Stimulated activated CD4-positive, alpha-beta T cell treated with anti-CD3 and anti-CD28 coated beads, Interleukin-12 subunit alpha, Interleukin-12 subunit beta, amount 100 ng/mL, for 48 hours (primary cell): ENCODE data around the gene TIMP3.
"Not testable (repeated sequence)": the region's sequence is repeated elsewhere in the genome, so short reads cannot be mapped to it uniquely, and the experiment has no call there.

Experiments
- DNase-seq, 3 donors: peaks; one replicate each; pipeline ENCODE4 v3.0.0-alpha.2; 2020; ENCODE audit warnings: low read depth in 2 of 3, low spot score in 1 of 3

TIMP3 gene

DNA sequence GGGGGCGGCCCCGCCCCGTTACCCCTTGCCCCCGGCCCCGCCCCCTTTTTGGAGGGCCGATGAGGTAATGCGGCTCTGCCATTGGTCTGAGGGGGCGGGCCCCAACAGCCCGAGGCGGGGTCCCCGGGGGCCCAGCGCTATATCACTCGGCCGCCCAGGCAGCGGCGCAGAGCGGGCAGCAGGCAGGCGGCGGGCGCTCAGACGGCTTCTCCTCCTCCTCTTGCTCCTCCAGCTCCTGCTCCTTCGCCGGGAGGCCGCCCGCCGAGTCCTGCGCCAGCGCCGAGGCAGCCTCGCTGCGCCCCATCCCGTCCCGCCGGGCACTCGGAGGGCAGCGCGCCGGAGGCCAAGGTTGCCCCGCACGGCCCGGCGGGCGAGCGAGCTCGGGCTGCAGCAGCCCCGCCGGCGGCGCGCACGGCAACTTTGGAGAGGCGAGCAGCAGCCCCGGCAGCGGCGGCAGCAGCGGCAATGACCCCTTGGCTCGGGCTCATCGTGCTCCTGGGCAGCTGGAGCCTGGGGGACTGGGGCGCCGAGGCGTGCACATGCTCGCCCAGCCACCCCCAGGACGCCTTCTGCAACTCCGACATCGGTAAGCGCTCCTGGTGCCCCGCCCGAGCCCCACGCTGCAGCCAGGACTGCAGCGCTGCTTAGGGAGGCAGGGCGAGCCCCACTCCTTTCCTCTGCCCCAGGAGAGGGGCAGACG is at the start of gene TIMP3:
Gene TIMP3, plus strand, starts transcription at position 169 of the 700 bp plus-strand sequence. Its CDS starts 297 bp downstream, at position 466.
- no peak for DNase-seq

DNA sequence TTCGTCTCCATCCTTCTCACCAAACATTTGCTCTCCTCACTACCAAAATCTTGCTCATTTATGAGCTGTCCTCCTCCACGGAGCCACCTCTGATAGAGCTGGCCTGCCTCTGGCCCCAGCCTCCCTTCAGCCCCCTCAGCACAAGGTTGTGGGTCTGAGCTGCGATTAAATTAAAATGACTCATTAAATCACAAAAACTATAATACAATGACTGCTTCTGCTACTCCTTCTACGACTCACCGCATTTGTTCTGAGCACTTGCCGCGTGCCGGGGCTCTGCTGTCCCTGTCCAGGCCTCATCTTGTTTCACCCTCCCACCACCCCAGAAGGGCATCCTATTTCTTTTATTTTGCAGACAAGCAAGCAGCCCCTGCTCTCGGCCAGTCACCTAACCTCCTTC is 49.2 kb upstream of the TIMP3 start:
- no peak for DNase-seq

DNA sequence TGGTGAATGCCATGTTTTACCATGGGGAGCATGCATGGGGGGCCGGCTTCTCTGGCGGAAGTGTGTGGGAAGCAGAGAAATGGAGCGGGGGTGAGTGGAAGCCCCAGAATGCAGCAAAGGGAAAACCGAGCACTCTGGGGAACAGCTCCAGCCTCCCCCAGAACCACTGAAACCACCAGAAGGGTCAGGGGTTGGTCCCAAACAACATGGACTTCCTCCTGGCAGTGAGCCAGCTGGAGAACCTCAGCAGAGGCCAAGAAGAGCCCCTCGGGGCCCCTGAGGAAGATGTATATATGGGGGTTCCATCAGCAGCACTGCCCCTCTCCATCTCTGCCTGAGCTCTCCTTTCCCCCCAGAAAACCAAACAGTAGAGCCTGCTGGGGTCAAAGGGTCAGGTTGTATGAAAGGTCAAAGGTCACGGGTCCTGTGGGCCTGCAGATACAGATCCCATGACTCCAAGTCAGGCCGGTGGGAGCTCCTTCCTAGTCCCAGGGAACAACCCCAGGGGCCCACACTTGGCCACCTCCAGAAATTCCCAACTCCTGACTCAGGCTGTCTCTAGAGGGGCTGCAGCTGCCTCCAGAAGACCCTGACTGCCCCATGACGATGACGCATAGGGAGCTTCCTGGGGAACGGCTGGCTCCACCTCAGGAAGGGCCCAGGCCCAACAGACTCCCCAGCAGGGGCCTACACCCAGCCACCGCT is 48.5 kb upstream of the TIMP3 start:
- DNase-seq: no peak

DNA sequence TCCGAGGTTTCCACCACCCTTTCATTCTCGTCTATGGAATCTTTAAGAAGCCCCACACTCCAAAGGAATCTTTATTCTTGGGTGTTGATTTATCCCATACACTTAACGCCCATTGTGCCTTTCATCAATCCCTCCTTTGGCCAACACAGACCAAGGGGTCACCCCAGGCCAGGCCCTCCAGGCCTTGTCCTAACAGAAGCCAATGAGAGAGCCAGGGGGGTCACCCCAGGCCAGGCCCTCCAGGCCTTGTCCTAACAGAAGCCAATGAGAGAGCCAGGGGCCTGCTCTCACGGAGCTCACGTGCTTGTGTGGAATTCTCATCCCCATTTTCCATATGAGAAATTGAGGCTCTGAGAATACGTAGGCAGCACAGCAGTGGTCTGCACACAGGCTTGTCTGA is 47.9 kb upstream of the TIMP3 start:
- no peak for DNase-seq

DNA sequence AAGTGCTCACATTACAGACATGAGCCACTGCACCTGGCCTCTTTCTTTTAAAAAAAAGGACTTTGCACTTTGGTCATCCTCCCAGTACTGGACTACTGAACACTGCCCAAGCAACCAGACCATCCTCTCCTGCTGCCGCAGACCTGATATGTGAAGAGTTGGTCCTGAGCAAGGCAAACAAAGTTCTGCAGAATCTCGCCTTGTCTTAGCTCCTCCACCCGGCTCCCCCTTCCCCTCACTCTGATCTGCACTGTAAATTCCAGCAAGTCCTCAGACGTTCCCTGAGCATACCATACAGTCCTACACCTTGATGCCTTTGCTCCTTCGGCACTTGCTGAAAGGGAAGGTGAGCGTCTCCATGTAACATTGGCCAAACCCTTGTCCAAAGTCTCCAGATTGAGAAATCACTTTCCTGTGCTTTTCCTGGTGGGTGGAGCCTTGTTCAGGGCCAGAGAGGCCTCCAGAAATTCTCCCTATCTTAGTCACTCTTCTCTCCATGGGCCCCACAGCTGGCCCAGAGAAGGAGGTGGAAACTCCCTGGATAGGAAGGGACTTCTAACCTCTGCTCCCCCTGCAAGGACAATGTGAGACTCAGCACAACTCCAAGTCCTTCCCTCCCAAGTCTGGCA is 47.0 kb upstream of the TIMP3 start:
- DNase-seq: no peak

DNA sequence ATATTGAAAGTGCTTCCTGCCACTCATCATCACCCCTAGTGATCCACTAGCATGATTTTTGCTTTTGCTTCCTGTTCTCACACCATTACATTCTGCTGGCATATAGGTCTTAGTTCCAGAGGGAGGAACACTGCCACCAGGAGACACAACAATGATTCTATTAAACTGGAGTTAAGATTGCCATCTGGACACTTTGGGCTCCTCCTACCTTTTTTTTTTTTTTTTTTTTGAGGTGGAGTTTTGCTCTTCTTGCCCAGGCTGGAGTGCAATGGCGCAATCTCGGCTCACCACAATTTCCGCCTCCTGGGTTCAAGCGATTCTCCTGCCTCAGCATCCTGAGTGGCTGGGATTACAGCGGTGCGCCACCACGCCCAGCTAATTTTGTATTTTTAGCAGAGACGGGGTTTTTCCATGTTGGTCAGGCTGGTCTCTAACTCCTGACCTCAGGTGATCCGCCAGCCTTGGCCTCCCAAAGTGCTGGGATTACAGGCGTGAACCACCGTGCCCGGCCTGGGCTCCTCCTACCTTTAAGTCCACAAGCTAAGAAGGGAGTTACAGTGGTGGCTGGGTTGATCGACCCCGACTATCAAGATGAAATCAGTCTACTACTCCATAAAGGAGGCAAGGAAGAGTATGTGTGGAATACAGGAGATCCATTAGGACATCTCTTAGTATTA is 44.3 kb upstream of the TIMP3 start:
- DNase-seq: not testable (repeated sequence)

DNA sequence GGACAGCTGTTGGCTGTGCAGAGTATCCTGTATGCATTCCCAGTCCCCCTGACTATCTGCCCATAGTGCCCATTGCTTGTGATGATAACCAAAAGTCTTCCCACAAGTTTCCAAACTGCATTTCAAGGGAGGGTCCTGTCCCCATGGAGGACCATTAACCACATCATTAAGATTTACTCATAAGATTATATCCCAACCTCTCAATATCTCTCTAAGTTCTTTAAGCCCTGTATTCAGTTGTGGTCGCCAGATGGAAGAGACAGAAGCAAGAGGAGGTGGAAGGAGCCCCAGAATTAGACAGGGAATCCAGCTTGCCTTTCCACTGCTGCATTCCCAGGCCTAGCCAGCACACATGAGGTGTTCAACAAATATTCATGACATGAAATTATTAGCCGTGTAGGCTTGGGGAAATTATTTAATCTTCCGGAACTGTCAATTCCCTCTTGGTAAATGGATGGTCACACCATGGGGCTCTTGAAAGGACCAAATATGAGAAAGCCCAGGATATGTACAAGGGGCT is 42.6 kb upstream of the TIMP3 start:
- no peak for DNase-seq

DNA sequence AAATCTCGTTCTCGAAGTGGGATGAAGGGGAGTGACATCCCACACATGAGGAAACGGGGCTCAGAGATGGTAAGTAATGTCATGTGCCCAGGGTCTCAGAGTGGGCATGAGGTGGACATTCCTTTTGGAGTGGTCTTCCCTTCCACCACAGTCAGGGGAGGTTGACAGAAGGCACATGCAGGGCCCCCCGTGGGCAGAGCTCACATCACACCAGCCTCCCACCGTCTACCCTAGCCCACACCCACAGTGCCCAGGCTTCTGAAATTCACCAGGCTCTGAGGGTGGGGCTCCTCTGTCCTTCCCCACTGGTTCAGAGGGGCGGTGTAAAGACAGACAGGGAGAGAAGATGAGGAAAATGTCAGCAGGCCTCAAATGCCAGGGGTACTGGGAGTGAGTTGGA is 41.1 kb upstream of the TIMP3 start:
- DNase-seq: no peak

DNA sequence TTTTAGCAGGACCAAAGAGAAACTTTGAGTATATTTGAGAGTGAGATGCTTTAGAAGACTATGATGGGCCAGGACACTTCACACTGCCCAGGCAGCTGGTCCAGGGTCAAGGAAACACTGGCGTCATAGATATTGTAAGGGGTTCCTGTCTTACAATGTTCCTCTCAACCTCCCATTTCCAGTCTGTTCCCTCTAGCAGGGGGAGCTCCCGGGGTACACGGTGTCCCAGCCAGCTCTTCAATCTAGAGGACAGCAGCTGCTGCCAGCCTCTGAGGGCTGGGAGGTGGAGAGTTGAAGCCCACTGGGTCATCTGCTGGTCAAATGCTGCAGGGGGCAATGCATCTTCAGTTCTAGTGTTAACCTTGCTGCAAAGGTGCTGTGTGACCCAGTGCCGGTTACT is 40.7 kb upstream of the TIMP3 start:
- no peak for DNase-seq

DNA sequence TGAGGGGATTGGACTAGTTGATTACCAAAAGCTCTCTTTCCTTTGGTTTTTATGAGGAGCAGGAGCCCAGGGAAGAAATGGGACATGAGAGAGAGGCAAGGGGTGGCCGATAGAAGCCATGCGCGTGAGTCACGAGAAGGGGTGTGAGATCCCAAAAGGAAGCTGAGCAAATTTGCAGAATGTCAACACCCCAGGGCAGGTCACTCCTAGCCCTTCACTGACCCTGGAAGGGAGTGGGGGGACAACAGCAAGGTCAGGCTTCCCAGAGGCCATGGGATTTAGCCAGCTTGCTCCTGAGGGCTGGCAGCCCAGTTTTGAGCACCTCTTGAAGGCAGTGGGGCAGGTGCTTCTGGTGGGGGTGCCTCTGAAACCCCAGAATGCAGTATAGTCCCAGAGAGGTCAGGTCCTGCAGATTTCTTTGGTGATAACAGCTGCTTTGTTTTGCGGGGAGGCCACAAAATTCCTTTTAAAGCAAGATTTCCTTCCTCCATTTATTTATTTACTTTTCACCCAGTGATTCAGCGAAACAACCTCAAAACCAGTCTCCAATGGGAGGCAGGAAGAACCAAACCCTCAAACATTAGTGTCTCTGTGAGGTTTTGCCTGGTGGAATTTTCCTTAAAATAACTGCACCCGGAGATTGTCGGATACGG is 40.1 kb upstream of the TIMP3 start:
- no peak for DNase-seq

DNA sequence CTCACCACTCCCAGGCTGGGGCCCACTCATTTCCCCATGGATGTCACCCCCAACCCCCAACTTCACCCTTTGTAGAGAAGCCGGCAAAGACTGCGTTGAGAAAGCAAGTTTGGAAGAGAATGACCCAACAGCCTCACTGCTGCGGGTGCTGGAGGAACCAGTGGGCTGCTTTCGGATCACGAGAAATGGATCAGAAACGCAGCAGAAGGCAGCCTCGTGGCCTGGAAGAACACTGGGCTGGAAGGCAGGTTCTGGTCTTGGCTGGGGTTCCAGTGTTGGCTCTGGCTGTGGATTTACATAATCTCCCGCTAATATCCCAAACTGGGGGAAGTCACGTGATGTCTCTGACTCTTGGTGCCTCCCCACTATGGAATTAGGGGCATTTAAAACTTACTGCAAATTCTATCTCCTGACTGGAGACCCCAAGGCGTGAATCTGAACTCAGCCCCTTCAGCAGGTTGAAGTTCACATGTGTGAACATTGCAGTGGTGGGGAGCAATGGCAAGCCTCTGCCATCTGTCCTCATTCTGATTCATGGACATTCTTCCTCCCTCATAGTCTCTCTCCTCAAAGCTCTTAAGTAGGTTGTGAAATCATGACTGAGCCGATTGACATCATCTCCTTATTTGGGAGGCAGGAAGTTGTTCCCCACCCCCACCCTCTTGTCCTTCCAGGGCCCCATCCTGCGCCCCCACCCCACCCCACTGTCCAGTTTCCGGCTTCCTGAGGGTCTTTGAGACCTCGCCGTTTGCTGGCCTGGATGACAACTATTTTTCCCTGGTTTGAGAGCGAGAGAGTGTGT is 37.0 kb upstream of the TIMP3 start:
- DNase-seq: no peak

DNA sequence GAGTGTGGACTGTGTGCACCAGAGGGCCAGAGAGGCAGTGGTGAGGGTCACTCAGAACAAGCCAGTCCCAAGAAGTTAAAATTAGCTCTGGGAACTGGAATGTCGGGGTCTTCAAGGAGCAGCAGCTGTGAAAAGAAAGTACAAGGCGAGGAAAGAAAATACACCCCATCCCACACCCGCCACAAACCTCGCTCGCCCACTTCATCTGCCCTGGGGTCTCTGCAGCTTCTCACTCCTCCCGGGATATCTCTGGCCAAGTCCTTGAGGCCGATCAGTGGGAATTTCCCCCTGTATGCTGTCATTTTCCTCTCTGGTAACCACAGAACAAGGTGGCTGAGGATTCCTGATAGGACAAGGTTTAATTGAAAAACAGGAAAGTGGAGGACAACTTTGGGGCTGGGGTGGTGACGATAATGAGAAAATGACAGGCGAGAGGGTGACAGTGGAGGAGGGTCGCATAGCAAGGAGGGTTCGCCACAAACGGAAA is 36.3 kb upstream of the TIMP3 start:
- no peak for DNase-seq

DNA sequence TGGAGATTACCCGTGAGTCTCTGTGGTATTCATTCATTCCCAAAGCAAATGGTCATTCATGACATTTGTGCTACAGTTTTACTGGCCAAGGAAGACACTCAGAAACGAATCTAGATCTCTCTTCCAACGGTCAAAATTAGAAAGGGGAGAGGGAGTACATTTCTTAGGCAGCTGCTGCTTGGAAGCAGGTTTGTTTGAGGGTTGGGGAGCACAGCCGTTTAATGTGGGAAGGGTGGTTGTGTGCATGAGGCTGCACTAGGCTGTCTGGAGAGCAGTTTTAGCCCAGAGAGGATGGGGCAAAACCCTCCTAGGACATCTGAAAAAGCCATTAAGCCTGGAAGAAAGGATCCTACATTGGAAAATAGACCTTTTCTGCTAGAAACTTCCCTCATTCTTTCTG is 29.7 kb upstream of the TIMP3 start:
- no peak for DNase-seq

DNA sequence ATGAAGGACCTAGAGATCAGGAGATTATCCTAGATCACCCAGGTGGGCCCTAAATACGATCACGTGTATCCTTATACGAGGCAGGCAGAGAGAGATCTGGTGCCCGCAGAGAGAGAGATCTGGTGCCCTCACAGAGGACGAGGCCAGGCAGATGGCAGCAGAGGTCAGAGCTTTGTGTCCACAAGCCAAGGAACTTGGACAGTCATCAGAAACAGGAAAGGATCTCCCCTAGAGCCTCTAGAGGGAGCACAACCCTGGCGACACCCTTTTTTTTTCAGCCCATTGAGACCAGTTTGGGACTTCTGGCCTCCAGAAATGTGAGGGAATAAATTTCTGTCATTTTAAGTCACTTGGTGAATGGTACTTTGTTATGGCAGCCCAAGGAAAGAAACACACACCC is 25.5 kb upstream of the TIMP3 start:
- DNase-seq: no peak

DNA sequence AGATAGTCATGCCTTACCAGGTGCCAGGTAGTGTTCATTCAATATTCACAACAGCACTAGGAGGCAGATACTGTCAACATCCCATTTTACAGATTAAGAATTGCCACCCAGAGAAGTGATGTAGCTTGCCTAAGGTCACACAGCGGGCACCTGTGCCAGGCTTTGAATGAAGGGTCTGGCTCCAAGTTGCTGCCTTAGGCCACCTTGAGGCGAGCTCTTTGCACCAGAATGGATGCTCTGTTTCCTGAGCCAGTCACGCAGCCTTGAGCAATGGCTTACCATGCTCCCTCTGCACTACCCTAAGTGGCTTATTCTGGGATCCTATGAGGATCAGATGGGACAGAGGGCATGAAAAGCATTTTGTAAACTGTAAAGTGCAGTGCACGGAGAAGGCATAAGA is 25.1 kb upstream of the TIMP3 start:
- no peak for DNase-seq

DNA sequence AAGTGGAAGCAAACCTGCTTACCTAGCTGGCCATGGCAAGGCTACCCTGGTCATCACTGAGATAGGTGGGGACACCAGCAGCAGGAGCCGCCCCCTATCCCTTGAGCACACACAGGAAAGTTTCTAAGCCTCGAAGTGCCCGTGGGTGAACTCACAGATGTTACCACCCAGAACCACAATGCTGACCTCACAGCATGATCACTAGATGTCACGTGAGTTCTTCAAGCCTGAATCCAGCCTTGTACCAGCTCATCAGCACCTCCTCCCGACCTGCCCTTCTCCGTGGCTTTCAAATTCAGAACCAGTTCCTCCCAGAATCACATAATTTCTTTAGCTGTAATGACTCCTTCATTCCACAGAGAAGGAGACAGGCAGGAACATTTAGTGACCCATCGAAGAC is 24.7 kb upstream of the TIMP3 start:
- no peak for DNase-seq

DNA sequence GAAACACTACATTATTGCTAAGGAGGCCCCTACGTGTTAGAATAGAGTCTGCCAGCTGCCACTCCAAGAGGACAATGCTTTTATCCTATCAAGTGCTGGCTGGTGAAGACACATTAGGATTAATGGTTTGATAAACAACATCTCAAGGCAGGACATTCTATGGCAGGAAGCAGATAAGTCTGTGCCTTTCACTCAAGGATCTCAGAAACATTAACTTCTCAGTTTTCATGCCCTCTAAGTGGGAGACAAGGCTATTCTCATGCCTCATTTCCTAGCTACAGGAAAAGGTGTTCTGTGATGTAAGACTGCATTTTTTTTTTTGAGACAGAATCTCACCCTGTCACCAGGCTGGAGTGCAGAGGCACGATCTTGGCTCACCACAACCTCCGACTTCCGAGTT is 23.5 kb upstream of the TIMP3 start:
- DNase-seq: no peak

DNA sequence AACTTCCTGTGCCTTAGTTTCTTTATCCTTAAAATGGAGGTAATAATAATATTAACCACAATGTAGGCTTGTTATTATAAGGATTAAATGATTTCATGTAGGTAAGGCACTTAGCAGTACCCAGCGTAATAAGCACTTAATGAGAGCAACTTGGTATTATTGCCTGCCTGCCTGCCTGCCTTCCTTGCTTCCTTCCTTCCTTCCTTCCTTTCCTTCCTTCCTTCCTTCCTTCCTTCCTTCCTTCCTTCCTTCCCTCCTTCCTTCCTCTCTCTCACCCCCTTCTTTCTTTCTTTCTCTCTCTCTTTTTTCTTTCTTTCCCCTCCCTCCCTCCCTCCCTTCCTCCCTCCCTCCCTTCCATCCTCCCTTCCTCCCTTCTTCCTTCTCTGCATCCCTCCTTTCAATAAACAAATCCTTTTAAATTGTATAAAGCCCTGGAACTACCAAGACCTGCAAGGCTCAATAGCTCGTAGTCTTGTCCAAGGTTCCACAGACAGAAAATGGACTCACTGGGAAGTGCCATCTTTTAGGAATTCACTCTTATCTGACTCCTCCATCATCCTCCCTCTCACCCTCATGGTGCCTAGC is 20.7 kb upstream of the TIMP3 start:
- no peak for DNase-seq

DNA sequence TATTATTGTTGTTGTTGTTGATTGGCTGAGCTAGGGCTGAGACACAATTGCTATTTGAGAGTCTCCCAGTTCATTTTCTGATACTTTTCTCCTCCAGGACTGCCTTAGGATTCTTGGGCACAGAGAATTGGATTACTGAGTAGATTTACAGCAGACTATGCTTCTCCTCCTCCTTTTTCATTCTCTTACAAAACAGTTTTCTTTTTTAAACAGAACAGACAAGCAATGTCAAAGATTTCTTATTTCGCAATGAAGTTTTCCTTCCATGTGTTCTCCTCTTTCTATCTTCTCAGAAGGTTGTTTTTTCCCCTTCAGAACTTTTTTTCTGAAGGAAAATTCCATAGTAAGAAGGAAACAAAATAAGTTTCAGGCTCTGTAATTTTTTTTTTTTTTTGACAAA is 19.8 kb upstream of the TIMP3 start:
- DNase-seq: no peak
